HG02981 (cell line): ENCODE measurements around the gene MICALL2.

Source experiments
- ATAC-seq: cut with Tn5 transposase; IDR thresholded peaks from one replicate; pipeline ENCODE4 v1.9.1; 2021; ENCODE audit warnings: mild to moderate bottlenecking, moderate library complexity; ENCODE audit not compliant: unreplicated experiment

The MICALL2 gene

GRCh38 chr7:1419310-1419634, 40.0 kb downstream of the MICALL2 start:
- no peak for ATAC-seq

- no peak for ATAC-seq
Measured at GRCh38 chr7:1418505-1419309, 40.6 kb downstream of the MICALL2 start.

DNA sequence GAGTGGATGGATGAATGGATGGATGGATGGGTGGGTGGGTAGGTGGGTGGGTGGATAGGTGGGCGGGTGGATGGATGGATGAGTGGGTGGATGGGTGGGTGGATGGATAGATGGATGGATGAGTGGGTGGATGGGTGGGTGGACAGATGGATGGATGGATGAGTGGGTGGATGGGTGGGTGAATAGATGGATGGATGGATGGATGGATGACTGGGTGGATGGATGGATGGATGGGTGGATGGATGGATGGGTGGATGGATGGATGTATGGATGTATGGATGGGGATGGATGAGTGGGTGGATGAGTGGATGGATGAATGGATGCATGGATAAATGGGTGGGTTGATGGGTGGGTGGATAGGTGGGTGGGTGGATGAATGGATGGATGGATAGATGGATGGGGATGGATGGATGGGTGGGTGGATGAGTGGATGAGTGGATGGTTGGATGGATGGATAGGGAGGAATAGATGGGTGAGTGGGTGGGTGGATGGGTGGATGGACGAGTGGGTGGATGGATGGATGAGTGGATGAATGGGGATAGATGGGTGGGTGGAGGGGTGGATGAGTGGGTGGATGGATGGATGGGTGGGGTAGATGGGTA, 43.8 kb downstream of the MICALL2 start:
- no peak for ATAC-seq

DNA sequence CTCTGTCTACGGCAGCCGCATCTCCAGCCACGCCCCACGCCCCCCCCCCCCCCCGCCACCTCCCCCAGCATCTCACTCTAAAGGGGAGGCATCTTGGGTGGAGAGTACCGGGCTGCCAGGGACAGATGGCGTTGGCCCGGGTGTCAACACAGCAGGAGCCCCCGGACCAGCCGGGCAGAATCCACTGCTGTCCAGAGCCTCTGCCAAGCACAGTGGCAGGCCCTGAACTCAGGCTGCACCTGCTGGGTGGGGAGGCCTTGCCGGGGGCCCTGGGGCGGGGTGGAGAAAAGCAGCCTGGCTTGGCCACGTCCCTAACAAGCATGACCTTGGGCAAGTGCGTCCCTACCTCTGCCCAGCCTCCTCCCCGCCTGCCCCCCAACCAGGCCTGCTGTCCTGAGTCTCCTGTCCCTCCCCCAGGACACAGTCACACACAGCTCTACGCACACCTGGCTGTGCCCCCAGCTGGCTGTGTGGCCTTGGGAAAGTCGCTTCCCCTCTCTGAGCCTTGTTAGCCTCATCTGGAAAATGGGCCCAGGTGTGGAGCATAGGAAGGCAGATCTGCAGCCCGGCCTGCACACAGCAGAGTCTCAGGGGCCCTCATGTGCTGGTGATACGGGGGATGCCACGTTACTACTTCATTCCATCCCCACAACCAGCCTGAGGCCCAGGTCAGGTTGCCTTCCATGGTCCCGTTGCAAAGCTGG, 45.2 kb downstream of the MICALL2 start:
- no peak for ATAC-seq

- ATAC-seq: no peak
Measured at GRCh38 chr7:1412322-1413261, 46.7 kb downstream of the MICALL2 start.

- no peak for ATAC-seq
Measured at GRCh38 chr7:1411414-1411813, 47.9 kb downstream of the MICALL2 start.

DNA sequence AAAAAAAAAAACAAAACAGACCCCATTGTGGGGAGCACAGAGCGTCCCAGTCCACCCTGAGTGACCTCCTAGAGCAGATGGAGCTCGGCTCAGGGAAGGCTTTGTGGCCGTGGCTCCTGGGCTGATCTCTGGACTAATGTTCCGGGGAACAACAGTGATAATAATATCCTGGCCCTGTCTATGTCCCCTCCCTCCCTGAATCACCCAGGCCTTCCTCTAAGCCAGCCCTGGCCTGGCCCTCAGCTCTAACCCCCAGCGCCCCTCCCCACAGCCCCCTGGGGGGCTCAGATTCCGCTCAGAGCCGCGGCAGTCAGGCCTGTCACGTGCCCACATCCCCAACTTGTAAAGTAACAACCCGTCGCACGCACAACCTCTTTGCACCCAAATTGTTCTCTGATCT, 48.3 kb downstream of the MICALL2 start:
- ATAC-seq: no peak

DNA sequence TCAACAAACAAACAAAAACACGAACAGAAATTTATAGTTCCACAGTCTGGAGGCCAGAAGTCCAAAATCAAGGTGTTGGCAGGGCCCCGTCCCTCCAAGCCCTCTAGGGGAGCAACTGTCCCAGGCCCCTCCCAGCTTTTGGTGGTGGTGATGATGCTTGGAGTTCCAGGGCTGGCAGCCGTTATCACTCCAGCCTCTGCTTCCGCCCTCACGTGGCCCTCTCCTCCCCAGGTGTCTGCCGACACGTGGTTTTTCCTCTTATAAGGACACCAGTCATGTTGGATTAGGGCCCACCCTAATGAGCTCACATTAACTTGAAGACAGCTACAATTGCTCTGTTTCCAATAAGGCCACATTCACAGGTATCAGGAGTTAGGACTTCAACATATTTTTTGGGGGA, 49.7 kb downstream of the MICALL2 start:
- ATAC-seq: no peak

GRCh38 chr7:1408466-1408865, 50.8 kb downstream of the MICALL2 start:
- no peak for ATAC-seq

DNA sequence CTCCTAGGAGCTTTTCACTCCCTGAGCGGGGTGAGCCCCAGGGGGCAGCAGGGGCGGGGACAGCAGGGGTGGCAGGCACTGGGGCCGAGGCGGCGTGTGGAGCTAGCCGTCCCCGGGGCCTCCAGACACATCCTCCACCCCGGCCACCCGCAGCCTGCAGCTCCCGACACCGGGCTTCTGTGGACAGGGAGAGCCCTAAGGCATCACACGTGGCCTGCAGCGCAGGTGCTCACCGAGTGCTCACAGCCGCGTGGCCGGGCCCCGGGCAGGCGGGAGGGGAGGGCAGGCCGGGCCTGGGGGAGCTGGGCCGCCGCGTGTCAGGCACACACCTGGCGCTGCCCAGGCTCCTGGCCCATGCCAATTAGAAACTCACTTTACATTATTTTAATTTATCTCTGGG, 51.4 kb downstream of the MICALL2 start:
- no peak for ATAC-seq

GRCh38 chr7:1404898-1405548, 54.2 kb downstream of the MICALL2 start:
- no peak for ATAC-seq

DNA sequence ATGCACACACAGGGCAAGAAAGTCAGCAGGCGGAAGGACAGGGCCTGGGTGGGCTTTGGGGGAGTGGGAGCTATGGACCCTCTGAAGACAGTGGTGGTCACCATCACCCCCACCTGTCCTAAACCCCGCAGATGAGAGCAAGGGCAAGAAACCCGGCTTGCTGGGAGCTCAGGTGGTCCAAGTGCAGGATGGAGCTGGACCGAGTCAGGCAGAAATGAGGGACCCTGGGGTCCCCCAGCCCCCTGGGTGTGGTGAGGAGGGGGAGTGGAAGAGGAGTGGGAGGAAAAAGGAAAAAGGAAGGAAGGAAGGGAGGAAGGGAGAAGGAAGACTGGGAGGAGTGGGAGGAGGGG, 54.8 kb downstream of the MICALL2 start:
- no peak for ATAC-seq

DNA sequence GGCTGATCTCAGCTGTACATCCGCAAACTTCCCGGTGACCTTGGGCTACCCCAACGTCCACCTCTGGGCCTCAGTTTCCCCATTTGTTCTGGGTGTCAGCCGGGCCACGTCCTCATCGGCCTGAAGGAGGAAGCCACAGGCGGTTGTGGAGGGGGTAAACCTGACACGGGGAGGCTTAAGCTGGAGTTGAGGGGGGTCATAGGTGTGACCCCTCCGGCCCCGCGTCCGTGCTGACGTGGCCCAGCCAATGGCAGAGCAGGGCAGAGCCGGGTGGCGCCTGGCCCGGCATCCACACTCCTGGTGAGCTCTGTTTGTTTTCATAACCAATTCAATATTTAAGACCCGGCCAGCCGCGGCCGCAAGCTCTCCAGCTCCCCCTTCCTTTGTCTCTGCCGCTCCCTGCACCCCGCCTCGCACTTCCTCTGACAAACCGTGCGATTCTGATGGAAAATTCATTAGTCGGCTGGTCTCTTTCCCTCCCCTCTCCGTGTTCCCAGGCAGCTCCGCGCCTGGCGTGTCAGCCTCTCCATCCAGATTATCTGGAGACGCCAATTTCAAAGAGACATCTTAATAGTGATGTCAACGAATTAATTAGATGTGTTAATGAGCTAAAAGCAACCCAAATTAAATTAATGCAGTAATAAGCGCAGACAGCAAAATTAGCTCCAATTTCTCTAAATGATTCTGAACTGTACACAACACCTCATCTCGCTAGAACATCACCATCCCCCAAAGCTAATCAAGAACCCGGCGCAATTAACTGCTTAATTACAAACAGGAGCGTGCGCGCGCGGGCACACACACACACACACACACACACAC, 55.4 kb downstream of the MICALL2 start:
- no peak for ATAC-seq

- no peak for ATAC-seq
Measured at GRCh38 chr7:1402791-1403637, 56.3 kb downstream of the MICALL2 start.

GRCh38 chr7:1402110-1402790, 57.0 kb downstream of the MICALL2 start:
- no peak for ATAC-seq

DNA sequence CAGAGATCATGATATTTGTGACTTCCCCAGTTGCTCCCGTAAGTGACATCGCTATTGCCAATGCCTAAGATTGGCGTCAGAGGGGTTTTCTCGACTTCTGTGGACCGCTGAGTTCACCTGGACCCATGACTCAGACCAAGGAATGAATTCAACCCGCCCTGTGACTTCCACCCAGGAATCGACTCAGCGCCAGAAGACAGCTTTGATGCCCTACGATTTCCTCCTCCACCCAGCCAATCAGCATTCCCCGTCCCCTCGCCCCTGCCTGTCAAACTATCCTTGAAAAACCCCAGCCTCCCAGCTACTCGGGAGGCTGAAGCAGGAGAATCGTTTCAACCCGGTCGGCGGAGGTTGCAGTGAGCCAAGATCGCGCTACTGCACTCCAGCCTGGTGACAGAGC, 58.3 kb downstream of the MICALL2 start:
- ATAC-seq: no peak

GRCh38 chr7:1400371-1400770, 58.9 kb downstream of the MICALL2 start:
- ATAC-seq: no peak
